Renal pelvis (tissue), 4 donors: ENCODE measurements around the gene GLA. TPM values are rescaled to one million over a fixed set of nuclear protein-coding genes. Genes with fewer than 3 reads are reported as not detected.
A peak's percentile ranks its signal among the peaks of the same experiment; 100 is the strongest.

Experiments used
- DNase-seq: peaks from one replicate; pipeline ENCODE4 v3.0.0-alpha.2; 2013
- polyA plus RNA-seq, 3 donors: library from polyadenylated mRNA; unstranded; fragments of 120-200 nt; gene quantifications; one replicate each; pipeline ENCODE4 v1.2.1, GENCODE V29; 2013; ENCODE audit not compliant: insufficient read length in 3 of 3

The GLA gene
- polyA plus RNA-seq, 3 donors: 30.0 to 33.4 (median 31.9) TPM

DNA sequence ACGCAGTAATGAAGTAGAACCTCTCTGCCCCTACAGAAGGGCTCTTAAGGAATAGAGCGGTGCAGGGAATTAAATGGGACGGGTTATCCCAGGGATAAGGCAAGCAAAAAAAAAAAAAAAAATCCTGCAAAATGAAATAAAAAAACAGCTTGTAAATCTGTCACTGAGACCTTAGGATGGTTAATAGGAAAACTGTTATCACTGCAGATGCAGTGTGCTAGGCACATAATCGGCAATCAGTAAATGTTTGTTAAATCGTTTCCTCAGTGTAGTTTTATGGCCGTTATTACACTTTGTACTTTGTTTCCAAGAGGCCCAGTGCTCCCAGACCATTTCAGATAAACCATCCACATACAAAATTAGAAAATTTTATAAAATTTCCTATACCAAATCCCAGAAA is 1.3 kb upstream of the GLA start:
- no peak for DNase-seq

DNA sequence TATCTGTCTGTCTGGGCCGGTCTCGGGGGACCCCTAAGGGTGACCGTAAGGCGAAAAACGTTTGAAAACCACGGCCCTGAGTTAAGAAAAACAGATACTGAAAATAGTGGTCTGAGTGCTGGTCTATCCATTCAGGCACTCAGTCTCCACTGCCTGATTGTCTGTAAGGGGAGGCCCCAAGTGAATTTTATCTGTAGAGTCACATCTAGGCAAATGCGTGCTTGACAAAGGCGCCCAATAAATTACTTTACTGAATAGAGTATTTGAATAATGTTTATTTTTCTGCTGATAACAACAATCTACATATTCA is 762 bp upstream of the GLA start:
- DNase-seq: no peak

DNA sequence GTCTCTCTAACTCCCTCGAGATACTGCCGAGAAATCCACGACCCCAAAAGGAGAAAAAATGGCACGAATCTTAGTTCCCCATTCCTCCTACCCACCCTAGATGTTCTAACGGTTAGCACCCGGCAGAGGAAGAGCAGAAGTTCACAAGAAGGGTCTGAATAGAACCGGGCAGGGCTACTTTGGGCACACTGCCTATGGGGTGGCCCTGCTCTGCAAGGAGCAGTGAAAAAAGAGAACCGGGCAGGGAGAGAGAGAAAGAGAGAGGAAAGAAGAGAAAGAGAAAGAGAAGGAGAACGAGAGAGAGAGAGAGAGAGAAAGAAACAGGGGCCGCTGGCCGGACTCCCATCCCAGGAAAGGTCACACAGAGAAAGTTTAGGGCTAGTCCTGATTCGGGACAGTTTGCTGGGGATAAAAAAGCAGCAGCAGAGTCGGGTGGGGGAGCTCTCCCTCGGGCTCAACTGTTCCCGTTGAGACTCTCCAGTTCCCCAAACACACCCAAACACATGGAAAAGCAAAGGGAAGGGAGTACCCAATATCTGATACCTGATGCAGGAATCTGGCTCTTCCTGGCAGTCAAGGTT is 468 bp downstream of the GLA start:
- no peak for DNase-seq

DNA sequence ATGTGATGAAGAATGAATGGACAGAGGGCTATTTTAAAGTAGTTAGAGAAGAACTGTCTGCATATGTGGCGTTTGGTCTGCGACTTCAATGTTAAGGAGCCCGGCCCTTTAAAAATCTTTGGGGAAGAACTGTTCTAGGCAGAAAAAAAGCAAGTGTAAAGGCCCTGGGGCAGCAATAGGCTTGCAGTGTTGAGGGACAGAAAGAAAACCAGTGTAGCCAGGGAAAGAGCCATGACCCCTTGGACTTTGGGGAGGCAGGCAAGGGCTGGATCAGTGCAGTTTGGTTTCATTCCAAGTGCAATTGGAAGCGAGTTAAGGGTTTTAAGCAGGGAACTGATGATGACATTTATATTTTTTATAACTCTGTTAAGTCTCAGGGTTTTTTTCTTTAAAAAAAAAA is 7.9 kb downstream of the GLA start:
- no peak for DNase-seq

DNA sequence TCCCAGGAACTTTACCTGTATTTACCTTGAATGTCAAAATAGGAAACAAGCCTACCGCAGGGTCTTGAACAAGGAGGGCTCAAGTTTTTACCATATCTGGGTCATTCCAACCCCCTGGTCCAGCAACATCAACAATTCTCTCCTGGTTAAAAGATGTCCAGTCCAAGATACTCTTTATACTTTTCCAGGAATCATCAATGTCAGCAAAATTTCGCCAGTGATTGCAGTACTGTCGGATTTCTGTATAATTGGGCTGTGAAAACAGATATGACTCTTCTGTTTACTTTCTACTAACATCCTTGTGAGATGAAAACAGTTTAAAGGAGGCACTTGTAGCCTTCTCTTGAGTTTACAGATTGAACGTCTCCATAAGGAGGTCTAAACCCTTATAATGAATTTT is 9.0 kb downstream of the GLA start:
- no peak for DNase-seq

DNA sequence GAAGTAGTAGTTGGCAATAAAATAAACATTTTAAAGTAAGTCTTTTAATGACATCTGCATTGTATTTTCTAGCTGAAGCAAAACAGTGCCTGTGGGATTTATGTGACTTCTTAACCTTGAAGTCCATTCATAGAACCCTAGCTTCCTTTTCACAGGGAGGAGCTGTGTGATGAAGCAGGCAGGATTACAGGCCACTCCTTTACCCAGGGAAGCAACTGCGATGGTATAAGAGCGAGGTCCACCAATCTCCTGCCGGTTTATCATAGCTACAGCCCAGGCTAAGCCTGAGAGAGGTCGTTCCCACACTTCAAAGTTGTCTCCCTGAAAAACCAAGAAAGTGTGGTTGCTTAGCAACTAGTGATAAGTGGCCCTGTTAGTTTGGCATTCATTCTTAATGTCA is 9.9 kb downstream of the GLA start:
- DNase-seq: no peak

DNA sequence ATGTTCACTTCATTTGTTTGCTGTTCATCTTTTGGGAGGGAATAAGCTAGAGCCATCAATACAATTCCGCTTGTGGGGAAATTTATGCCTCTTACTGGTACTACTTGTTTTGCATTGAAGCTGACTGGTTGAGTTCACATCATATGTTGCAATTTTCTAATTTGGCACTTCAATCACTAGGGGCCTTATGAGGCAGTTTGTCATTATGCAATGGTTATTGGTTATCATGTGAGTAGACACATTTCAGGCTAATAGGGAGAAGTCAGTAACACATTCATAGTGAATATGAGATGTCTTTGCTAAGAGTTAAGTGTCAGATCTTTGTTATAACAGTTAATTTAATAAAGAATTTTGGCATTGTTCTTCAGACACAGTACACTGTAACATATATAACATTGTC is 11.9 kb downstream of the GLA start:
- DNase-seq: no peak

DNA sequence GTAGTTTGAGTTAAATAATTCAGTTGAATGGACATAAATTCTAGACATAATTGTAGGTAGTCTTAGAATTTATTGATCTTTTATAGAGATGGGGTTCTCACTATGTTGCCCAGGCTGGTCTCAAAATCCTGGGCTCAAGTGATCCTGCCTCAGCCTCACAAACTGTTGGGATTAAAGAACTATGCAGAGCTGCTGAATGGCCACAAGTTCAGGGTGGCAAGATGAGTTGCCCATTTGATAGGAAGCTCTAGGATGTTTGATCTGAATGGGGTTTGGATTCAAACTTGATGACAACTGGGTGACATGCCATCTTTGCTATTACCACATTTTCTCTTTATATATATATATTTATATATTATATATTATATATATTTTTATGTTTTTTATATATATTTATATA is 13.4 kb downstream of the GLA start:
- DNase-seq: no peak

DNA sequence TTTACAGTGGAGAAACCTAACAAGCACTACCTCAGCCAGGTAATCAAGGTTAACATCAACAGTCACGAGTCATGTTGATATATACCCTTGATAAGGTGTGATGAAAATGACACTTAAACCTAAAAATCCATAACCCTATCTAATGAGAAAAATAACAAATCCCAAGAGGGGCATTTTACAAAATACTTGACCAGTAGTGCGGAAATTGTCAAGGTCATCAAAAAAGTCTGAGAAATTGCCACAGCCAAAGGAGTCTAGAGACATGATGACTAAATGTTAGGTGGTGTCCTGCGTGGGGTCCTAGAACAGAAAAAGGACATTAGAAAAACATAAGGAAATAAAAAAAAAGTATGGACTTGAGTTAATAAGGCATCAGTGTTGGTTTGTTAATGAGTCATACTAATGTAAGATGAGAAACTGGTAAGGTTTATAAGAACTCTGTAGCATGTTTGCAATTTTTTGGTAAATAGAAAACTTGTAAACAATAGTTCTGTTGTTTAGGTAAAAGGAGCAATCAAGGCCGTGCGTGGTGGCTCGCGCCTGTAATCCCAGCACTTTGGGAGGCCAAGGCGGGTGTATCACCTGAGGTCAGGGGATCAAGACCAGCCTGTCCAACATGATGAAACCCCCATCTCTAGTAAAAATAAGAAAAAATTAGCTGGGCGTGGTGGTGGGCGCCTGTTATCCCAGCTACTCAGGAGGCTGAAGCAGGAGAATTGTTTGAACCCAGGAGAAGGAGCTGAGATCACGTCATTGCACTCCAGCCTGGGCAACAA is 14.0 kb downstream of the GLA start:
- no peak for DNase-seq

DNA sequence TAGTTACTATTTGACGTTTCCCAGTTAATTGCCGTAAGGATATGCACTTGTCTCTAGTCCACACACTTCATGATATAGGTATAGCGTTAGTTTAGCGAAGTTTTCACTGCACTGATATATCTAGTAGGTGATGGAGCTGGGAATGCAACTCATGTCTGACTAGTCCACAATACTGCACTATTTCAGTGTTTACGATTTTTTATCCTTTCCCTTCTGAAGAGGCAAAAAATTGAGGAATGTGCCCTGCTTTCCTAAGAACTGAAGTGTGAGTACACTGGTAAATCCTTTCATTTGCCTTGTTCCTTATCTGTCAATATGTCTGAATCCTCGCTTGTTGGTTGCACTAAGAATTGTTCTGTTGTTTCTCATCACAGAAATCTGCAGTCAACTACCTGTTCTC is 15.9 kb downstream of the GLA start:
- DNase-seq: no peak

DNA sequence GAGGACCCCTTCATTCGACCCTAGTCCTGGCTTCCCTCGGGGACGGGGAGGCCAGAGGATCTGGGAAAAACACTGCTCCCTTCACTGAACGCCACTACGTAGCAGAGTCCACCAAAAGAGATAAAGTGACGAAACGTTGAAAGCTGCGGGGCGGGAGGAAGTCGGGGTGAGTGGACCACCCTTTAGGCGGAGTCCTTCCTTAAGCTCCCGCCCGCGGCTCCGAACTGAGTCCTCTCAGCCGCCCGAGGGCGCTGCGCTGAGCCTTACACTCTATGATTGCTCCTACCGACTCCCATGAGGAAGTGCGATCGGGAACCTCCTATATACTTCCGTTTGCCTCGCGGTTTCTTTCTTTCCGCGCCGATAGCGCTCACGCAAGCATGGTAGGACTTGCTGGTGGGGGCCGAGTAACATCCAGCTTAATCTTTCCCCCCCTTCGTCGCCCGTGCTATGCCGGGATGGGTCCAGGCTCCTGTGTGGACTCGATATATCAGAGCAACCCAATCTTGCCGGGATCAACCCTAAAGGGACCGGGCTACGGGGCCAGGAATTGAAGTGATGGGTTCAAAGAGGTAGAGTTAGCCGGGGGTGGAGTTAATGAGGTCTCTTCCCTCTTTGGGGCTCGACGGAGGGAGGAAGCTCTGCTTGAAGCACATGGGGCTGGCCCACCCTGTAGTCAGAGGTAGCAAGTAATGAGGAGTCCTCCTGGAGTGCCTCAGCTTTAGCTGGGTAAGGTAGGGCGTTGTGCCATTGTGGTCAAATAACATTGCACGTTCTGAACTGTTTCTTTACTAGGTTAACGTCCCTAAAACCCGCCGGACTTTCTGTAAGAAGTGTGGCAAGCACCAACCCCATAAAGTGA is 16.8 kb downstream of the GLA start, which contains the start of gene RPL36A:
TSS of gene RPL36A (plus strand) at position 348 of the 862 bp plus-strand sequence. CDS start at position 381, 33 bp downstream.
- DNase-seq: peak; percentile 88

DNA sequence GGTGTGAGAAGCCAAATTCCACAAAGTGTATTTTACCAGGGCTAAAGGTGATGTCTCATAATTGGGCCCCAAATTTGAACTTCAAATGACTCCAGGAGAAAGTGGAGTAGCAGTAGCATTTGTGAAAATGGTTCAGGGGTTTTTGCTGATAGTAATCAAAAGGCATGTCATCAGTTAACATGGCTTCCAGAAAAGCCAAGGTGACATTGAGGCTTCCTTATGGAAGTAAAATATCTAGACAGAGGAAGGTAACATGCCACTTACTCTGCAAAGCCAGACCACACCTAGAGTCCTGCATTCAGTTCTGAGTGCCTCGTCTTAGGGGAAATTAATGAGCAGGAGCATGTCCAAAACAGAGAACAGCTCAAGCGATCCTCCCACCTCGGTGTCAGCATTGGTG is 19.1 kb downstream of the GLA start:
- DNase-seq: no peak

DNA sequence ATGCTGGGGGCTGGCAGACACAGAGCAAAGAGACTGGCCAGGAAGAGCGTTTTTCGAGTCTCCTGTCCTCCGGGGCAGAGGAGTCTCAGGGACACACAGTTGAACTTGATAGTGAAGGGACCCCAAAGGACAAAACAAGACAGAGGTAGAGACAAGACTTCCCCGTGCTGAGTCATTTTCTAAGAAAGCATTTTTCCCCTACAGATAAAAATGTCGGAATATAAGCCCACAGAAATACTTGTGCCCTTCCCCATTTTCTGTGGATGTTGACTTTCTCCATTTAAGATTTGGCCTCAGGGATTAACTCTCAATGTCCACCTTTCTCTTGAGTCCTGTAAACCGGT is 21.2 kb downstream of the GLA start:
- no peak for DNase-seq

DNA sequence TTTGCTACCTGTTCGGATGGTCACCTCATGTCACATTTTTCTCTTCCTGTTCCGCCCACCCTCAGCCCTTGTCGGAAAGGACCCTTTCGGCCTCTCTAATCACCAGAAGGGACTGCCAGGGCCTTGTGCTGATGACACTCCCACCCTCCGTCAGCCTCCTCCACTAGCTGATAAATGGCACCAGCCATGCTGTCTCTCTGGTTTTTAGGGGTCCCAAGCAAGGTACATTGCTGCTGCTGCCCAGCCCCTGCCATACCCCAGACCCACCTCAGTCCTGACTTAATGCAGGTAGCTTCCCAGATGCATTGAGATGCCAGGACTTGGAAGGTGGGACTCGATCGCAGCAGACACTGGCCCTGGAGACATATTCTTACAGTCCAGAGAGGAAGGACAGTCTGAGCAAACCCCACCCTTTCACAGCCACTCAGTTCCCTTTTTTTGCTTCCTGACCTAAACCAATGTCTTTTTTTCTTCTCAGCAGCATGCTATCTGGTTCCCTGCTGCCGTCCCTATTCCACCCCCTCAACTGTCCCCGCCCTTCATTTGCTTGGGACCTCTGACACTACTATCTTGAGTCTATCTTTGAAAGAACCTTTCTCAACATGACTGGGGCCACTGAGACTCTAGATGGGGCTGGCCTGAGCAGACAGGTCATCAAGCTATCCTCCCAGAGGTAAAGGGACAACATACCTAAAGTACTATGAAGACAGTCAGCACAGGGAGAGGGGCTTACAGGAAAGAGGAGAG is 21.8 kb downstream of the GLA start, which contains the start of gene BTK:
TSS of gene BTK (minus strand) at position 397 of the 747 bp plus-strand sequence. CDS start 10,907 bp downstream, outside the sequence.
- DNase-seq: no peak

DNA sequence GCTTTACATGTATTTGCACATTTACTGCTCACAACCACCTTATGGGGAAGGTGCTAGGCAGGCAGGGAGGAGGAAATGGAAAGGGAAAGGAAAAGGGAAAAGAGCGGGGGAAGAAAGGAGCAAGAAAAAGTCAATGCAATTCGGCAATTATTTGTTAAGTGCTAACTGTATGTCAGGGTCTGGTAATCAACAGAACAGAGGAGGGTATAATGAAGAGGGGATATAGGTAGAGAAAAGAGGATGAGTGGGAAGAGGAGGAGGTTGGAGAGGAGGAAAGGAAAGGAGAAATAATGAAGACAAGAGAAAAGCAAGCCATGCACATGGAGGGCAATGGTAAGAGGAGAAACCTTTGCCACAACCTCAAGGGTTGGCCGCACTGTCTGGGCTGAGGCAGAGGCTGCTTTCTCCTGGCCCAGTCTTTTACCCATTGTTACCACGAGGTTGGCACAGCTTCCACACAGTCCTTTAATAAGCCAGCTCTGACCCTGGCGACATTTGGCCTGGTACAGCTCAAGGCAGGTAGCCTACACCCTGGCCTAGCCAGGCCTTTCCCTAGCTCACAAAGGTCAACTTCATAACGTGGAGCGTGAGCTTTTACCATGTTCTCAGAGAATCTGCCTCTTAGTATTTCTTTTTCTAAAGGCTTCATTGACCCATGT is 22.6 kb downstream of the GLA start:
- DNase-seq: no peak

DNA sequence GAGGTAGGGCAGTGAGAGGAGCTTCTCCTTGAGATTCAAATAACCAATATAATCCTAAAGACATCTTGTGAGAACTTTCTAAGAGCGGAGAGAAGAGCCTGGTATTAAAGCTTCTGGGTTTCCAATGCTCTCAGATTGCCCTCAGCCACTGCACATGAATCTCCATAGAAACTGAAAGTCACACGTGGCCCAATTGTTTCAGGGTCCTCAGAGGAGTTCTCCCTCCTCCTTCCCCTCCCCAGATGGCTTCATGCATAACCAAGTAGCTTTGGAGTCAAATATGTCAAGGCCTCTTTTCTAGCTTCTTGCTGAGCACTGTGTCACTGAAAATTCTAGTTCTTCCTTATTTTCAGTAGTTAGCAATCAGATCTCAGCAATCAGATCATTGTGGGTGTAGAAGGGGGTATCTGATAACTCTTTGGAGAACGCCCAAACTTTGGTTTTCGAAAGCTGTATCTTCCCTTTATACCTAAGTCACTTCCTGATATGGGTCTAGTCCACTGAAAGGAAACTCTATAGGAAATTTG is 24.0 kb downstream of the GLA start:
- DNase-seq: peak; percentile 30

DNA sequence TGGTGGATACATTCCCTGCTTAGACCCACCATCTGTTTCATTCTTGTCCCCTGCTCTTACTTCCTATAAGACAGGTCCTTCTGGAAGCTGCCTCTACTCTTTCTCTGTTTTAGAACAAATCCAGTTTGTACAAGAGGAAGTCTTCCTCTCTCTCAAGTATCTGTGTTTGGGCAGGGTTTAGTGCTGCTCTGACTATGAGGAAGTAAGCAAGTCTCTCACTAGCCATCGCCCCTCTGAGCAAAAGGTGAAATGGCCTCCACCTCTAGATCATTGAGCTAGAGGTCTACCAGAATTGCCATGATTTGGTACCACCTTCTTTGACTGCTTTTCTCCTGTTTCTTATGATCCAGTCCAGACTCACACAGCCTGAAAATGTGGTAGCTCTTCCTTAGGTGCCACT is 30.2 kb downstream of the GLA start:
- no peak for DNase-seq

DNA sequence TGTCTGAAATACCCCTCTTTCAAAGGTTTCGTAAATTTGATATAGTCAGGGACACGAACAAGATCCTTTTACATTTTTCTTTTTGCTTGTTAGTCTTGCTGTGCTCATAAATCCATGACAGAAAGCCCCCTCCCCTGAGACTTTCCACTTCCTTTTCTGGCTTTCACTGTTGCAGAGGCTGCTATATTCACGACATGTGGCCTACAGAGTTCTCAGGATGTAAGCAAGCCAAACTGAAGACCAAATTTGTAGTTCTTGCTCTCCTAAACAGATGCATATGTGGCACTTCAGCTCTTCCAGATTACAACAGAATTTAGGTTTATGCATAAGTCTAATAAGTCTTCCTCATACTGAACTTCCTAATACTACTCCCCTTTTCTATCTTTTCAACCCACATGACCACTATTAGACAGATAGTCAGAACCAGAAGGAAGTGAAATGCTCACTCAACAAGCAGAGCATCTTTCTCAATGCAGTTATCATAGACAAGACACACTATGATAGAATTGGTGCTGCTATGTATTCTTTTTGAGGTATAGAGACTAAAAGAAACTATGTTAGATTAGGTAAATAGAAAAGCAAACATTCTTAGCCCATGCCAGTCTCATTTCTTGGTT is 36.7 kb downstream of the GLA start:
- DNase-seq: no peak

DNA sequence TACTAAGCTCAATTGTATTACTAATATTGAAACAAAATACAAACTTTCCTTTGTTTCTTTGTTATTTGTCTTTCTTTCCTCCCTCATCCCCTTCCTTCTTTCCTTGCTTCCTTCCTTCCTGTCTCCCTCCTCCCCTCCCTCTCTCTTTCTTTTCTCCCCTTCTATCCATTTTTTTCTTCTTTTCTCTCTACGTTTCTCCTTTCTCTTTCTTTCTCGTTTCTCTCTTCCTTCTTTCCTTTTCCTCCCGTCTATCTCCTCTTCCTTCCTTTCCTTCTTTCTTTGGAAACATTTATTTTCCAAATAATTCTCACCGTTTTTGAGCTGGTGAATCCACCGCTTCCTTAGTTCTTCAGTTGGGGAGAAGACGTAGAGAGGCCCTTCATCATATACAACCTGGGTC is 38.0 kb downstream of the GLA start:
- DNase-seq: no peak

DNA sequence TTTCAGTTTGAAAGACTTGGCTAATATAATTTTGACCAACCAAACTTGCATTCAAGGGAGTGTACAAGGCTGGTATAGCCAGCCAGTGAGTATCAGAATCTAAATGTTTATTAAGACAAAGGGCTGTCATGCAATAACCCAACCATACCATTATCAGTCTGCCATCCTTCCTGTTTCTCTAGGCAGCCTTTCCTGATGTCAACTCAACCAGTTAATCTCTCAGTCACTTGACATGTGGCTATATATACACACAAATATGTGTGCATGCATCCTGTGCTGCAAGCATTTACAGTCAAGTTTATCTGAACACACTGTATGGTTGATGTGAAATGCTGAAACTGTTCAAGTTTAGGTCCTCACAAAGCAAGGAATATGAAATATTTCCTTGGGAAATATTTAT is 38.9 kb downstream of the GLA start:
- no peak for DNase-seq

DNA sequence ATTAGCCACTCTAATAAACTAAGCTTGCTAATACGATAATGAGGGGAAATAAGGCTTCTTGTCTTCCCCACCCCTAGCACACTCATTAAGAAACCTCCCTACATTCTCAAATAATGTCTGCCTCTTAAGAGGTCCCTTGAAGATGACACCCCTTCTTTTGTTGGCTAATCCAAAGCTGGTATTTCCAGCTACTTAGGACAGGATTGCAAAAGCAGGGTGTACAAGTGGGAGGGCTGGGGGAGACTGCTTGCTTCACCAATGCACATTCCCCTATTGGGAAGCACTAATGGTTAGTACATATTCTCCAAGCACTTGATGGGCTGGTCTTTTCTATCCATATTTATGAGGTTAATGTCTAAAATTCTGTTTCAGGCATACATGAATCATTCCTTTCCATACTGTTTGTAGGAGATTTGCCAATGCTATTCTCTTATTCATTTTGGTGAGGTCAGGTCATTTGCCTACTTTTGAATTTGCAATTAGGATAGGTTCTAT is 42.4 kb downstream of the GLA start:
- no peak for DNase-seq
